Mesenchymal stem cell (in vitro differentiated cells and primary cell): ENCODE results near the gene DENND4A.

Experiments used
- DNase-seq: peaks from one replicate; pipeline ENCODE4 v3.0.0-alpha.2; 2013
- H2AFZ ChIP-seq: one replicate; pipeline ENCODE4 v1.6.1; 2013; ENCODE audit warnings: low read depth, mild to moderate bottlenecking, control low read depth, inconsistent platforms, low read length, moderate library complexity
- H2AK5ac ChIP-seq: 2 replicates; pipeline ENCODE4 v1.6.1; 2013; ENCODE audit warnings: low read length, moderate library complexity, mild to moderate bottlenecking, inconsistent platforms; ENCODE audit not compliant: severe bottlenecking
- H2BK120ac ChIP-seq: one replicate; pipeline ENCODE4 v1.6.1; 2013; ENCODE audit warnings: low read depth, mild to moderate bottlenecking, inconsistent platforms, low read length, moderate library complexity
- H2BK12ac ChIP-seq, 2 experiments: one replicate each; pipeline ENCODE4 v1.6.1; 2013; ENCODE audit warnings: inconsistent platforms in 2 of 2, low read length in 2 of 2, mild to moderate bottlenecking in 2 of 2, moderate library complexity in 2 of 2, control low read depth in 1 of 2
- H2BK15ac ChIP-seq: one replicate; pipeline ENCODE4 v1.6.1; 2013; ENCODE audit warnings: mild to moderate bottlenecking, low read depth, inconsistent platforms; ENCODE audit not compliant: poor library complexity, severe bottlenecking
- H2BK5ac ChIP-seq: 2 replicates; pipeline ENCODE4 v1.6.1; 2013; ENCODE audit warnings: low read depth, mild to moderate bottlenecking, low read length, control low read depth, inconsistent platforms; ENCODE audit not compliant: poor library complexity, severe bottlenecking
- H3K14ac ChIP-seq, 2 experiments: one replicate each; pipeline ENCODE4 v1.6.1; 2013; ENCODE audit warnings: inconsistent platforms in 2 of 2, low read length in 2 of 2, control low read depth in 1 of 2, mild to moderate bottlenecking in 1 of 2, moderate library complexity in 1 of 2
- H3K18ac ChIP-seq, 2 experiments: one replicate each; pipeline ENCODE4 v1.6.1; 2013; ENCODE audit warnings: inconsistent platforms in 2 of 2, low read length in 2 of 2, control low read depth in 1 of 2, low read depth in 1 of 2, mild to moderate bottlenecking in 1 of 2
- H3K23ac ChIP-seq, 2 experiments: one replicate each; pipeline ENCODE4 v1.6.1; 2013; ENCODE audit warnings: inconsistent platforms in 2 of 2, low read length in 2 of 2, mild to moderate bottlenecking in 2 of 2, moderate library complexity in 2 of 2, control low read depth in 1 of 2
- H3K27ac ChIP-seq: 2 replicates; pipeline ENCODE4 v1.5.1; 2013; ENCODE audit warnings: mild to moderate bottlenecking, moderate library complexity, low read length, control low read depth, inconsistent platforms; ENCODE audit not compliant: poor library complexity, severe bottlenecking
- H3K27me3 ChIP-seq, 2 experiments: 2 replicates each; pipeline versions ENCODE4 v1.6.1 to v1.7.0; 2013; ENCODE audit warnings: low read length in 2 of 2, mild to moderate bottlenecking in 2 of 2, moderate library complexity in 2 of 2, control low read depth in 1 of 2, inconsistent platforms in 1 of 2; ENCODE audit not compliant: control insufficient read depth in 1 of 2, insufficient read depth in 1 of 2
- H3K36me3 ChIP-seq, 2 experiments: 2 replicates each; pipeline versions ENCODE4 v1.6.1 to v1.7.0; 2013; ENCODE audit warnings: low read length in 2 of 2, control low read depth in 1 of 2, inconsistent platforms in 1 of 2, low read depth in 1 of 2, mild to moderate bottlenecking in 1 of 2; ENCODE audit not compliant: insufficient read depth in 2 of 2, control insufficient read depth in 1 of 2
- H3K4ac ChIP-seq, 2 experiments: one replicate each; pipeline ENCODE4 v1.6.1; 2013; ENCODE audit warnings: inconsistent platforms in 2 of 2, low read length in 2 of 2, mild to moderate bottlenecking in 2 of 2, moderate library complexity in 2 of 2, control low read depth in 1 of 2, low read depth in 1 of 2
- H3K4me1 ChIP-seq: 2 replicates; pipeline ENCODE4 v1.6.1; 2013; ENCODE audit warnings: low read depth, low read length, control low read depth; ENCODE audit not compliant: control insufficient read depth, insufficient read depth
- H3K4me2 ChIP-seq: 2 replicates; pipeline ENCODE4 v1.6.1; 2013; ENCODE audit warnings: low read length, mild to moderate bottlenecking, inconsistent platforms; ENCODE audit not compliant: poor library complexity, severe bottlenecking
- H3K4me3 ChIP-seq, 2 experiments: 2 replicates each; pipeline versions ENCODE4 v1.5.1 to v1.7.0; 2013; ENCODE audit warnings: low read length in 2 of 2, mild to moderate bottlenecking in 2 of 2, control low read depth in 1 of 2, low read depth in 1 of 2; ENCODE audit not compliant: insufficient read depth in 1 of 2
- H3K79me1 ChIP-seq: replicated peaks from 2 replicates; pipeline ENCODE4 v1.6.1; 2013; ENCODE audit warnings: mild to moderate bottlenecking, control low read depth, low read length, inconsistent platforms; ENCODE audit not compliant: poor library complexity, severe bottlenecking
- H3K9ac ChIP-seq: 2 replicates; pipeline ENCODE4 v1.7.0; 2013; ENCODE audit warnings: mild to moderate bottlenecking, low read length, moderate library complexity
- H3K9me3 ChIP-seq: 2 replicates; pipeline ENCODE4 v1.7.0; 2013; ENCODE audit warnings: mild to moderate bottlenecking, low read length; ENCODE audit not compliant: control insufficient read depth
- H4K8ac ChIP-seq: one replicate; pipeline ENCODE4 v1.6.1; 2013; ENCODE audit warnings: inconsistent platforms, mild to moderate bottlenecking, low read length, moderate library complexity
- H4K91ac ChIP-seq: one replicate; pipeline ENCODE4 v1.6.1; 2013; ENCODE audit warnings: mild to moderate bottlenecking, low read length, inconsistent platforms
- WGBS: methylation state at CpG from one replicate; pipeline ENCODE4 v1.1.7; 2013; ENCODE audit warnings: mixed read lengths; 5-methylcytosine and 5-hydroxymethylcytosine counted together

The DENND4A gene

GRCh38 chr15:65638109-65638508 is 154.0 kb downstream of the DENND4A start:
- Histone ChIP-seq H2BK15ac (no peak overlapping the region), H3K4ac (no peak overlapping the region), H3K4me3 (no peak overlapping the region), H3K14ac (peak overlapping the region in 1 of 2 experiments; percentile 14), H3K18ac (no peak overlapping the region), H2AFZ (no peak overlapping the region), H3K27ac (no peak overlapping the region), H3K79me1 (no peaks in the 10 kb centered on the region), H2BK120ac (no peak overlapping the region), H3K9me3 (no peaks in the 10 kb centered on the region), H4K91ac (no peak overlapping the region), H2AK5ac (no peak overlapping the region), H3K4me1 (peaks cover 8% of the 10 kb centered on the region), H4K8ac (no peak overlapping the region), H2BK5ac (no peak overlapping the region), H3K4me2 (no peak overlapping the region), H3K36me3 (peaks cover 0 to 3% of the 10 kb centered on the region in 2 experiments), H2BK12ac (no peak overlapping the region), H3K9ac (peak overlapping the region; percentile 22), H3K23ac (no peak overlapping the region), H3K27me3 (no peaks in the 10 kb centered on the region)
- DNase-seq, result no peak
- WGBS, result 86% methylated on average over 5 of the region's 5 CpGs

GRCh38 chr15:65634356-65634755 is 157.7 kb downstream of the DENND4A start:
- H3K27me3 ChIP-seq, result no peaks in the 10 kb centered on the region
- H3K18ac ChIP-seq, result no peak overlapping the region
- H2BK15ac ChIP-seq, result no peak overlapping the region
- no peak overlapping the region for H3K9ac ChIP-seq
- H3K9me3 ChIP-seq, result no peaks in the 10 kb centered on the region
- H3K4me2 ChIP-seq, result no peak overlapping the region
- no peak overlapping the region for H2AFZ ChIP-seq
- H3K14ac ChIP-seq, result no peak overlapping the region
- H3K36me3 ChIP-seq, result peaks cover 0 to 3% of the 10 kb centered on the region in 2 experiments
- H4K8ac ChIP-seq, result no peak overlapping the region
- WGBS, result no CpG with 5 or more reads among the region's 1 CpG
- H3K4me1 ChIP-seq, result peaks cover 4% of the 10 kb centered on the region
- H3K27ac ChIP-seq, result no peak overlapping the region
- no peak overlapping the region for H2BK5ac ChIP-seq
- H3K4ac ChIP-seq, result no peak overlapping the region
- no peak overlapping the region for H3K4me3 ChIP-seq
- no peak overlapping the region for H4K91ac ChIP-seq
- H2AK5ac ChIP-seq, result no peak overlapping the region
- no peak overlapping the region for H2BK120ac ChIP-seq
- H3K79me1 ChIP-seq, result no peaks in the 10 kb centered on the region
- DNase-seq, result peak; percentile 39
- H2BK12ac ChIP-seq, result no peak overlapping the region
- H3K23ac ChIP-seq, result no peak overlapping the region

DNA sequence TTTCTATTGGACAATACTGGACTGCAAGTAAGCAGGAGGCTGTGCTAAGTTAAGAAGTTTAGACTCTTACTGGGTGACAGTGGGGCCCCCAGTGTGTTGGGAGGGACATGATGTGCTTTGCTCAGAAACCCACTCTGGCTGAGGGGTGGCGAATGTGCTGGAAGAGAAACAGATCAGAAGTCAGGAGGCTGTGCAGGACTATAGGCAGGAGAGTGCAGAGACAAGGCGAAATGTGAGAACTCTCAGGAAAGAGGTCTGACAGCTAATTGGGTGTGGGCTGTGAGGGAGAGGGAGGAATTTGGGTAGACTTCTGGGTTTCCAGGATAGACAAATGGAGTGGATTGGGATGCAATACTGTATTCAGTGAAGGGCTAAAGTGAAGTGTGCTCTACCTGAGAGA is 158.3 kb downstream of the DENND4A start:
- Histone ChIP-seq H2BK120ac (no peak overlapping the region), H3K4me3 (no peak overlapping the region), H3K36me3 (peaks cover 0 to 3% of the 10 kb centered on the region in 2 experiments), H3K18ac (no peak overlapping the region), H3K4ac (no peak overlapping the region), H3K4me1 (peaks cover 3% of the 10 kb centered on the region), H3K9me3 (no peaks in the 10 kb centered on the region), H2BK15ac (no peak overlapping the region), H4K8ac (no peak overlapping the region), H2BK12ac (peak overlapping the region in 1 of 2 experiments; percentile 42), H3K27ac (no peak overlapping the region), H3K14ac (no peak overlapping the region), H3K23ac (peak overlapping the region in 1 of 2 experiments; percentile 49), H3K4me2 (no peak overlapping the region), H4K91ac (no peak overlapping the region), H3K27me3 (no peaks in the 10 kb centered on the region), H3K9ac (no peak overlapping the region), H2BK5ac (no peak overlapping the region), H2AK5ac (no peak overlapping the region), H2AFZ (no peak overlapping the region), H3K79me1 (no peaks in the 10 kb centered on the region)
- no peak for DNase-seq
- WGBS, result 74% methylated on average over 2 of the region's 2 CpGs

GRCh38 chr15:65632780-65633375 is 159.2 kb downstream of the DENND4A start:
- Histone ChIP-seq H2BK12ac (no peak overlapping the region), H2BK15ac (no peak overlapping the region), H3K4me2 (no peak overlapping the region), H2AFZ (no peak overlapping the region), H3K36me3 (no peaks in the 10 kb centered on the region), H3K4me1 (peaks cover under 1% of the 10 kb centered on the region), H3K27me3 (no peaks in the 10 kb centered on the region), H3K4me3 (no peak overlapping the region), H3K18ac (no peak overlapping the region), H3K23ac (no peak overlapping the region), H2AK5ac (no peak overlapping the region), H3K27ac (no peak overlapping the region), H3K4ac (no peak overlapping the region), H4K91ac (no peak overlapping the region), H3K14ac (no peak overlapping the region), H3K9ac (no peak overlapping the region), H3K9me3 (no peaks in the 10 kb centered on the region), H2BK120ac (no peak overlapping the region), H2BK5ac (no peak overlapping the region), H3K79me1 (no peaks in the 10 kb centered on the region), H4K8ac (no peak overlapping the region)
- WGBS, result 49% methylated on average over 3 of the region's 4 CpGs
- peak; percentile 82 for DNase-seq
